Sigmoid colon (tissue), 4 donors: ENCODE results near the gene TRIM73.
"Not testable (repeated sequence)": the region's sequence is repeated elsewhere in the genome, so short reads cannot be mapped to it uniquely, and the experiment has no call there.

ENCODE experiments used
- CTCF ChIP-seq, 4 experiments: fragments of 450-650 bp in 3 of 4; fragments of 200-600 bp in 1 of 4; IDR thresholded peaks; one replicate each; pipeline ENCODE4 v1.5.1; 2016 to 2019; ENCODE audit warnings: antibody characterized with exemption in 4 of 4, mild to moderate bottlenecking in 3 of 4, moderate library complexity in 2 of 4
- EP300 ChIP-seq, 4 donors: sonication (generic); formaldehyde crosslinking; IDR thresholded peaks; one replicate each; pipeline ENCODE4 v1.6.1; 2017; ENCODE audit warnings: antibody characterized with exemption in 4 of 4
- POLR2AphosphoS5 ChIP-seq, 4 donors: sonication (generic); formaldehyde crosslinking; IDR thresholded peaks; one replicate each; pipeline ENCODE4 v1.6.1; 2017; ENCODE audit warnings: antibody characterized with exemption in 4 of 4

DNA sequence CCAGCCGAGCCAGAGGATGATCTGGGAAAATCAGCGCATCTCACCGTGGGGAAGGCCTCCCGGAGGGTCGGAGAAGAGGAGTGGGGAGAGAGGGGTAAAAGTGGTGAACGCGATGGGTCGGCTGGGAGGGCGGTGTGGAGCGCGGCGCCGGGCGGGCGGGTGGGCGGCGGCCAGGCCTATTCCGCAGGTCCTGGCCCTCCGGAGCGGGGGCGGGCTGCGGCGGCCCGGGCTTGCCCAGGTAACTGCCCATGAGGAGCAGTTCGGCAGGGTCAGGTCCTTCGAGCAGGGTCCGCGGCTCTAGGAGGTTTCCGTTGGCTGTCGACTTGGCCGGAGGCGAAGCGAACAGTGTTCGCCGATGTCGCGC, 46.7 kb downstream of the TRIM73 start:
- not testable (repeated sequence) for TF ChIP-seq POLR2AphosphoS5, CTCF, EP300 (IDR thresholded peaks at IDR 0.05)
